CD14-positive monocyte (primary cell): ENCODE measurements around the gene HPRT1. TPM values are rescaled to one million over a fixed set of nuclear protein-coding genes. Genes with fewer than 3 reads are reported as not detected.

Source experiments
- DNase-seq, 3 donors: peaks; one replicate each; pipeline ENCODE4 v3.0.0-alpha.2; 2011 to 2022
- H2AFZ ChIP-seq: 2 replicates; pipeline ENCODE4 v1.6.0; 2012; ENCODE audit warnings: mild to moderate bottlenecking, low read depth, low read length, inconsistent platforms; ENCODE audit not compliant: insufficient read depth, poor library complexity, severe bottlenecking
- H3K27ac ChIP-seq, 2 donors: 1 replicate in 1 of 2; 2 replicates in 1 of 2; pipeline ENCODE4 v1.5.1; 2012 to 2013; ENCODE audit warnings: low read length in 2 of 2, control low read depth in 1 of 2, inconsistent platforms in 1 of 2, low read depth in 1 of 2, mild to moderate bottlenecking in 1 of 2
- H3K27me3 ChIP-seq, 2 donors: one replicate each; pipeline versions ENCODE4 v1.6.0 to v1.6.1; 2011 to 2013; ENCODE audit warnings: low read length in 2 of 2; ENCODE audit not compliant: control insufficient read depth in 2 of 2, insufficient read depth in 2 of 2
- H3K36me3 ChIP-seq, 2 donors: replicated peaks in 1 of 2; 1 replicate in 1 of 2; 2 replicates in 1 of 2; pipeline versions ENCODE4 v1.5.1 to v1.6.1; 2012 to 2013; ENCODE audit warnings: low read length in 2 of 2, control low read depth in 1 of 2, inconsistent platforms in 1 of 2, mild to moderate bottlenecking in 1 of 2; ENCODE audit not compliant: insufficient read depth in 2 of 2, control insufficient read depth in 1 of 2
- H3K4me1 ChIP-seq, 2 donors: 1 replicate in 1 of 2; 2 replicates in 1 of 2; pipeline versions ENCODE4 v1.5.1 to v1.6.1; 2012 to 2013; ENCODE audit warnings: low read length in 2 of 2, control low read depth in 1 of 2, inconsistent platforms in 1 of 2, mild to moderate bottlenecking in 1 of 2, moderate library complexity in 1 of 2; ENCODE audit not compliant: insufficient read depth in 2 of 2, control insufficient read depth in 1 of 2
- H3K4me2 ChIP-seq: replicated peaks from 2 replicates; pipeline ENCODE3; 2012; ENCODE audit warnings: low read length, moderate library complexity, mild to moderate bottlenecking; ENCODE audit not compliant: poor library complexity, severe bottlenecking; ENCODE audit errors: extremely low read depth
- H3K4me3 ChIP-seq, 3 experiments: fragments of 200-600 bp in 1 of 3; sonication (generic) in 1 of 3; replicated peaks in 1 of 3; 1 replicate in 2 of 3; 2 replicates in 1 of 3; pipeline ENCODE4 v1.5.1; 2011 to 2013; ENCODE audit warnings: low read length in 3 of 3, mild to moderate bottlenecking in 3 of 3, control low read depth in 2 of 3, low read depth in 2 of 3, inconsistent platforms in 1 of 3, moderate library complexity in 1 of 3
- H3K79me2 ChIP-seq: 2 replicates; pipeline ENCODE4 v1.6.0; 2012; ENCODE audit warnings: mild to moderate bottlenecking, control low read depth, inconsistent platforms, low read length, moderate library complexity; ENCODE audit not compliant: insufficient read depth
- H3K9ac ChIP-seq: 2 replicates; pipeline ENCODE4 v1.6.0; 2017; ENCODE audit warnings: low read length, mild to moderate bottlenecking; ENCODE audit not compliant: insufficient read depth, poor library complexity, severe bottlenecking
- H3K9me3 ChIP-seq, 2 donors: replicated peaks in 1 of 2; 1 replicate in 1 of 2; 2 replicates in 1 of 2; pipeline versions ENCODE4 v1.5.1 to v1.6.1; 2012 to 2013; ENCODE audit warnings: low read length in 2 of 2, control low read depth in 1 of 2; ENCODE audit not compliant: control insufficient read depth in 1 of 2, insufficient read depth in 1 of 2
- H4K20me1 ChIP-seq: 2 replicates; pipeline ENCODE4 v1.6.0; 2012; ENCODE audit warnings: mild to moderate bottlenecking, low read length, control low read depth, moderate library complexity; ENCODE audit not compliant: insufficient read depth
- H3K27ac Mint-ChIP-seq, 7 donors: one replicate each; pipeline ENCODE4 v1.8.0; 2020; ENCODE audit warnings: mild to moderate bottlenecking in 7 of 7, mixed read lengths in 7 of 7, moderate library complexity in 6 of 7, inconsistent platforms in 2 of 7
- H3K27me3 Mint-ChIP-seq, 3 donors: one replicate each; pipeline ENCODE4 v1.8.0; 2021 to 2022; ENCODE audit warnings: low read depth in 3 of 3, mild to moderate bottlenecking in 3 of 3, mixed read lengths in 3 of 3, moderate library complexity in 3 of 3, inconsistent platforms in 1 of 3
- H3K36me3 Mint-ChIP-seq, 2 donors: one replicate each; pipeline ENCODE4 v1.8.0; 2020; ENCODE audit warnings: mixed read lengths in 2 of 2, inconsistent platforms in 1 of 2, mild to moderate bottlenecking in 1 of 2
- H3K4me1 Mint-ChIP-seq: one replicate; pipeline ENCODE4 v1.8.0; 2020; ENCODE audit warnings: mild to moderate bottlenecking, mixed read lengths
- H3K4me3 Mint-ChIP-seq, 2 donors: one replicate each; pipeline ENCODE4 v1.8.0; 2020; ENCODE audit warnings: mild to moderate bottlenecking in 2 of 2, mixed read lengths in 2 of 2, moderate library complexity in 1 of 2
- H3K9me3 Mint-ChIP-seq, 7 donors: one replicate each; pipeline ENCODE4 v1.8.0; 2020 to 2022; ENCODE audit warnings: mixed read lengths in 7 of 7, mild to moderate bottlenecking in 6 of 7, moderate library complexity in 6 of 7, inconsistent platforms in 2 of 7
- WGBS: methylation state at CpG from one replicate; pipeline ENCODE4 v1.1.5; 2013; ENCODE audit warnings: missing lambda C conversion rate; ENCODE audit not compliant: insufficient coverage; 5-methylcytosine and 5-hydroxymethylcytosine counted together
- intact Hi-C, 2 donors: fragments of 100-400 bp; cut with micrococcal nuclease; formaldehyde crosslinking; loops; one replicate each; pipeline versions ENCODE4 v1.15.0 to v1.15.1; 2023
- polyA minus RNA-seq: library from RNA; depleted of rRNA, polyadenylated mRNA; stranded (reverse); fragments of >200 nt; gene quantifications from 2 replicates; pipeline ENCODE4 v1.2.3, GENCODE V29; 2012
- polyA plus RNA-seq, 3 donors: library from polyadenylated mRNA; depleted of rRNA in 1 of 3; unstranded in 2 of 3; stranded (reverse) in 1 of 3; fragments of 300-500 nt in 2 of 3; fragments of >200 nt in 1 of 3; fragmentation: Illumina TruSeq in 2 of 3; gene quantifications; 1 replicate in 2 of 3; 2 replicates in 1 of 3; pipeline ENCODE4 v1.2.3, GENCODE V29; 2012 to 2021
- total RNA-seq, 12 experiments: library from RNA in 1 of 12; stranded (reverse) in 1 of 12; fragments of 120-200 nt in 1 of 12; gene quantifications; one replicate each; pipeline ENCODE4 v1.2.4 and lab custom pipeline; 2013 to 2026; ENCODE audit warnings: mixed read lengths in 6 of 12, inconsistent platforms in 1 of 12
- TF ChIP-seq, protein P1 (sequence below): fragments of 200-600 bp; IDR thresholded peaks from one replicate; pipeline ENCODE4 v1.8.0; 2022; ENCODE audit warnings: antibody characterized with exemption, mild to moderate bottlenecking

HPRT1 gene, protein sequence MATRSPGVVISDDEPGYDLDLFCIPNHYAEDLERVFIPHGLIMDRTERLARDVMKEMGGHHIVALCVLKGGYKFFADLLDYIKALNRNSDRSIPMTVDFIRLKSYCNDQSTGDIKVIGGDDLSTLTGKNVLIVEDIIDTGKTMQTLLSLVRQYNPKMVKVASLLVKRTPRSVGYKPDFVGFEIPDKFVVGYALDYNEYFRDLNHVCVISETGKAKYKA
- total RNA-seq (2013): 9.6 TPM
- polyA plus RNA-seq (10 to 100 TPM; 13.0 to 56.4 (median 54.5) TPM), polyA minus RNA-seq (2.8 and 4.3 TPM in 2 replicates), total RNA-seq (lab: John Stamatoyannopoulos, UW) (5.4 to 19.3 (median 8.7) reads per million in 11 experiments)

DNA sequence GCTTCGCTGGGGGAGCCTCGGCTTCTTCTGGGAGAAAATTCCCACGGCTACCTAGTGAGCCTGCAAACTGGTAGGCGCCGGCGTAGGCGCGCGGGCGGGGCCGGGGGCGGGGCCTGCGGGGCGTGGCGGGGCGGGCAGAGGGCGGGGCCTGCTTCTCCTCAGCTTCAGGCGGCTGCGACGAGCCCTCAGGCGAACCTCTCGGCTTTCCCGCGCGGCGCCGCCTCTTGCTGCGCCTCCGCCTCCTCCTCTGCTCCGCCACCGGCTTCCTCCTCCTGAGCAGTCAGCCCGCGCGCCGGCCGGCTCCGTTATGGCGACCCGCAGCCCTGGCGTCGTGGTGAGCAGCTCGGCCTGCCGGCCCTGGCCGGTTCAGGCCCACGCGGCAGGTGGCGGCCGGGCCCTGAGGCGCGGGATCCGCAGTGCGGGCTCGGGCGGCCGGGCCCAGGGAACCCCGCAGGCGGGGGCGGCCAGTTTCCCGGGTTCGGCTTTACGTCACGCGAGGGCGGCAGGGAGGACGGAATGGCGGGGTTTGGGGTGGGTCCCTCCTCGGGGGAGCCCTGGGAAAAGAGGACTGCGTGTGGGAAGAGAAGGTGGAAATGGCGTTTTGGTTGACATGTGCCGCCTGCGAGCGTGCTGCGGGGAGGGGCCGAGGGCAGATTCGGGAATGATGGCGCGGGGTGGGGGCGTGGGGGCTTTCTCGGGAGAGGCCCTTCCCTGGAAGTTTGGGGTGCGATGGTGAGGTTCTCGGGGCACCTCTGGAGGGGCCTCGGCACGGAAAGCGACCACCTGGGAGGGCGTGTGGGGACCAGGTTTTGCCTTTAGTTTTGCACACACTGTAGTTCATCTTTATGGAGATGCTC lies at the start of gene HPRT1:
Gene HPRT1, plus strand, starts transcription at position 161 of the 857 bp plus-strand sequence. Its CDS starts 147 bp downstream, at position 308.
- Histone ChIP-seq H3K27me3 (no peaks in the 10 kb centered on the region), H2AFZ (peak within 1 kb of the TSS; percentile 93), H3K79me2 (peaks cover 30% of the 10 kb centered on the region), H3K27ac (peak within 1 kb of the TSS in 1 of 2 donors; percentile 73), H3K4me2 (peak within 1 kb of the TSS; percentile 78), H4K20me1 (no peaks in the 10 kb centered on the region), H3K9ac (peak within 1 kb of the TSS; percentile 74), H3K4me1 (peaks cover 8 to 14% of the 10 kb centered on the region in 2 donors), H3K9me3 (no peaks in the 10 kb centered on the region), H3K36me3 (no peaks in the 10 kb centered on the region), H3K4me3 (peak within 1 kb of the TSS; percentile 51 to 76 (median 54))
- H3K9me3 Mint-ChIP-seq: peaks cover 0 to 6% (median 0%) of the 10 kb centered on the region in 7 donors
- TF ChIP-seq, protein P1, sequence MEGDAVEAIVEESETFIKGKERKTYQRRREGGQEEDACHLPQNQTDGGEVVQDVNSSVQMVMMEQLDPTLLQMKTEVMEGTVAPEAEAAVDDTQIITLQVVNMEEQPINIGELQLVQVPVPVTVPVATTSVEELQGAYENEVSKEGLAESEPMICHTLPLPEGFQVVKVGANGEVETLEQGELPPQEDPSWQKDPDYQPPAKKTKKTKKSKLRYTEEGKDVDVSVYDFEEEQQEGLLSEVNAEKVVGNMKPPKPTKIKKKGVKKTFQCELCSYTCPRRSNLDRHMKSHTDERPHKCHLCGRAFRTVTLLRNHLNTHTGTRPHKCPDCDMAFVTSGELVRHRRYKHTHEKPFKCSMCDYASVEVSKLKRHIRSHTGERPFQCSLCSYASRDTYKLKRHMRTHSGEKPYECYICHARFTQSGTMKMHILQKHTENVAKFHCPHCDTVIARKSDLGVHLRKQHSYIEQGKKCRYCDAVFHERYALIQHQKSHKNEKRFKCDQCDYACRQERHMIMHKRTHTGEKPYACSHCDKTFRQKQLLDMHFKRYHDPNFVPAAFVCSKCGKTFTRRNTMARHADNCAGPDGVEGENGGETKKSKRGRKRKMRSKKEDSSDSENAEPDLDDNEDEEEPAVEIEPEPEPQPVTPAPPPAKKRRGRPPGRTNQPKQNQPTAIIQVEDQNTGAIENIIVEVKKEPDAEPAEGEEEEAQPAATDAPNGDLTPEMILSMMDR: no peak
- peak; percentile 68 to 74 (median 72) for DNase-seq
- WGBS: under 1% methylated on average over 64 of the region's 85 CpGs
- H3K36me3 Mint-ChIP-seq: no peaks in the 10 kb centered on the region
- H3K27me3 Mint-ChIP-seq: no peaks in the 10 kb centered on the region
- H3K4me3 Mint-ChIP-seq: peak within 1 kb of the TSS; percentile 85 to 87
- H3K4me1 Mint-ChIP-seq: peaks cover 6% of the 10 kb centered on the region
- H3K27ac Mint-ChIP-seq: peak within 1 kb of the TSS; percentile 52 to 90 (median 75)
- intact Hi-C loops: no loop called here

DNA sequence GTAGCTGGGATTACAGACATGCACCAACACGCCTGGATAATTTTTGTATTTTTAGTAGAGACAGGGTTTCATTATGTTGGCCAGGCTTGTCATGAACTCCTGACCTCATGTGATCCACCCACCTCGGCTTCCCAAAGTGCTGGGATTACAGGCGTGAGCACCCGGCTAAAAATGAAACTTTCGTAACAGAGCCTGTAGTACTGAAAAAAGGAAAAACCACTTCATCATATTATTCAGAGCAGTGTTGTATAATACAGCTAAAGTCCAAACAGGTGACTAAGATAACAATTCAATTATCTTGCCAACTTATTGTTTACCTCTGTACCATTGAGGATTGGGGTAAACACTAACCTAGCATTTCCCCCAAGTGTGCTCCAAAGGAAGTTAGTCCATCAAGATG lies 43.9 kb upstream of the HPRT1 start:
- Mint-ChIP-seq H3K4me3 (no peak overlapping the region), H3K36me3 (peaks cover 25 to 46% of the 10 kb centered on the region in 2 donors), H3K9me3 (no peaks in the 10 kb centered on the region), H3K27me3 (peaks cover 0 to 2% (median 0%) of the 10 kb centered on the region in 3 donors), H3K27ac (no peak overlapping the region), H3K4me1 (no peaks in the 10 kb centered on the region)
- no peak overlapping the region for H3K9ac ChIP-seq
- no peaks in the 10 kb centered on the region for H3K27me3 ChIP-seq
- H3K9me3 ChIP-seq: no peaks in the 10 kb centered on the region
- no peaks in the 10 kb centered on the region for H3K79me2 ChIP-seq
- no peak overlapping the region for H2AFZ ChIP-seq
- no peaks in the 10 kb centered on the region for H3K4me1 ChIP-seq
- TF ChIP-seq, protein P1: no peak
- H3K36me3 ChIP-seq: peaks cover 42 to 62% of the 10 kb centered on the region in 2 donors
- H3K4me2 ChIP-seq: no peak overlapping the region
- no peak for DNase-seq
- no peaks in the 10 kb centered on the region for H4K20me1 ChIP-seq
- WGBS: no CpG with 5 or more reads among the region's 5 CpGs
- no peak overlapping the region for H3K4me3 ChIP-seq
- intact Hi-C loops: no loop called here
- no peak overlapping the region for H3K27ac ChIP-seq
